Body of pancreas (tissue), 4 donors: ENCODE data around the gene TMEM92.

ENCODE experiments used
- CTCF ChIP-seq, 7 experiments: fragments of 450-650 bp in 4 of 7; fragments of 200-600 bp in 3 of 7; sonication (generic) in 3 of 7; IDR thresholded peaks; one replicate each; pipeline ENCODE4 v1.5.1; 2016 to 2019; ENCODE audit warnings: antibody characterized with exemption in 7 of 7
- POLR2A ChIP-seq, 3 donors: fragments of 450-650 bp; IDR thresholded peaks; one replicate each; pipeline ENCODE4 v1.6.1; 2016; ENCODE audit warnings: antibody characterized with exemption in 3 of 3, mild to moderate bottlenecking in 2 of 3

GRCh38 chr17:50241431-50241830 lies 32.8 kb upstream of the TMEM92 start:
- TF ChIP-seq POLR2A (IDR thresholded peaks at IDR 0.05) (no peak), CTCF (IDR thresholded peaks at IDR 0.05) (no peak)
